Neural progenitor cell (in vitro differentiated cells): Measurements from ENCODE around the gene SMOC2.

Experiments
- CTCF ChIP-seq: fragments of 200-600 bp; sonication (generic); IDR thresholded peaks from 2 replicates; pipeline ENCODE4 v1.5.1; 2017; ENCODE audit warnings: antibody characterized with exemption, mild to moderate bottlenecking
- EZH2 ChIP-seq: fragments of 200-600 bp; sonication (generic); IDR thresholded peaks from 2 replicates; pipeline ENCODE4 v1.6.1; 2017; ENCODE audit warnings: antibody characterized with exemption, mild to moderate bottlenecking, moderate library complexity
- EZH2phosphoT487 ChIP-seq: fragments of 200-600 bp; sonication (generic); IDR thresholded peaks from 2 replicates; pipeline ENCODE4 v1.6.1; 2017; ENCODE audit warnings: antibody characterized with exemption

- TF ChIP-seq CTCF (no peak), EZH2phosphoT487 (no peak), EZH2 (no peak)
Measured at GRCh38 chr6:168554472-168554871, 113.5 kb downstream of the SMOC2 start.
